Endodermal cell (in vitro differentiated cells): Measurements from ENCODE around the gene PXT1. TPM values are rescaled to one million over a fixed set of nuclear protein-coding genes. Genes with fewer than 3 reads are reported as not detected.
A peak's percentile ranks its signal among the peaks of the same experiment; 100 is the strongest.

Source experiments
- DNase-seq: peaks from one replicate; pipeline ENCODE4 v3.0.0-alpha.2; 2017
- H3K27ac ChIP-seq: 2 replicates; pipeline ENCODE4 v1.5.1; 2013; ENCODE audit warnings: mild to moderate bottlenecking, low read depth, low read length, moderate library complexity
- H3K27me3 ChIP-seq: 2 replicates; pipeline ENCODE4 v1.6.1; 2013; ENCODE audit warnings: mild to moderate bottlenecking, low read length, moderate library complexity; ENCODE audit not compliant: insufficient read depth, control insufficient read depth, poor library complexity, severe bottlenecking
- H3K36me3 ChIP-seq: 2 replicates; pipeline ENCODE4 v1.7.0; 2013; ENCODE audit warnings: mild to moderate bottlenecking, low read length, moderate library complexity; ENCODE audit not compliant: control insufficient read depth, insufficient read depth
- H3K4me1 ChIP-seq: one replicate; pipeline ENCODE4 v1.7.0; 2013; ENCODE audit warnings: low read length; ENCODE audit not compliant: control insufficient read depth, insufficient read depth
- H3K4me3 ChIP-seq: 2 replicates; pipeline ENCODE4 v1.5.1; 2013; ENCODE audit warnings: mild to moderate bottlenecking, low read length, moderate library complexity
- H3K9ac ChIP-seq: 2 replicates; pipeline ENCODE4 v1.6.1; 2013; ENCODE audit warnings: mild to moderate bottlenecking, low read length, moderate library complexity; ENCODE audit not compliant: poor library complexity, severe bottlenecking; ENCODE audit errors: extremely low read depth
- H3K9me3 ChIP-seq: 2 replicates; pipeline ENCODE4 v1.6.1; 2013; ENCODE audit warnings: mild to moderate bottlenecking, low read length, moderate library complexity; ENCODE audit not compliant: control insufficient read depth
- H3K27ac Mint-ChIP-seq: 2 replicates; pipeline ENCODE4 v1.8.0; 2020; ENCODE audit warnings: mixed read lengths
- H3K27me3 Mint-ChIP-seq: 2 replicates; pipeline ENCODE4 v1.8.0; 2021; ENCODE audit warnings: mild to moderate bottlenecking, mixed read lengths; ENCODE audit not compliant: insufficient read depth
- H3K36me3 Mint-ChIP-seq: 2 replicates; pipeline ENCODE4 v1.8.0; 2020; ENCODE audit warnings: low read depth, mixed read lengths
- H3K4me1 Mint-ChIP-seq: 2 replicates; pipeline ENCODE4 v1.8.0; 2020; ENCODE audit warnings: mixed read lengths
- H3K4me3 Mint-ChIP-seq: 2 replicates; pipeline ENCODE4 v1.8.0; 2020; ENCODE audit warnings: mild to moderate bottlenecking, moderate library complexity, mixed read lengths
- H3K9me3 Mint-ChIP-seq: 2 replicates; pipeline ENCODE4 v1.8.0; 2020; ENCODE audit warnings: mild to moderate bottlenecking, mixed read lengths
- WGBS, 2 experiments: methylation state at CpG; one replicate each; pipeline versions ENCODE4 v1.1.5 to v1.1.7; 2013; ENCODE audit warnings: missing lambda C conversion rate in 2 of 2, mixed read lengths in 1 of 2; ENCODE audit not compliant: insufficient coverage in 1 of 2, insufficient read length in 1 of 2; 5-methylcytosine and 5-hydroxymethylcytosine counted together
- total RNA-seq, 2 donors: library from RNA; stranded (reverse); fragmentation: NEBNext Ultra II Directional in 1 of 2; extraction: Animal tissue kit (Norgen Biotek cat#: 25700) in 1 of 2; gene quantifications; 2 replicates in 1 of 2; 3 replicates in 1 of 2; pipeline ENCODE4 v1.2.1, GENCODE V29; 2021
- TF ChIP-seq, protein P1 (sequence below): fragments of 200-600 bp; sonication (generic); conservative IDR thresholded peaks from 2 replicates; pipeline ENCODE4 v1.5.0; 2021; ENCODE audit warnings: antibody characterized with exemption, mild to moderate bottlenecking

The PXT1 gene
- total RNA-seq, 2 donors from 2014 or later = 0.15 TPM; not detected in 1

DNA sequence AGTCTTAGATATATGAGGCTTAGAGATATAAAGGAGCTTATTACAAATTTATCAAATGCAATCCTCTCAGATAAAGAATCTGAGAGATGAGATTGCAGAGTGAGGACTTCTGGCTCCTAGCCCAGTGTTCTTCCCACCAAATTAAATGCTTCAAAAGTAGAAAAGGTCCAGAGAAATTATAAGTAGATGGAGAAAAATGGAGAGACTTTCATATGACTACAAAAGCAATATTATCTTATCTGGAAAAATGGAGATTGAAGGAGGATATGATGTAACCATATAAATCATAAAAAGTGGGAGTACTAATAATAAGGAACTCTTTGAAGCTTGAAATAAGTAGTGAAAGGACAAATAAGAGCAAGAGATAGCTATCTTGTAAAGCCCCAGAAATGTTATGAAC is 3.0 kb upstream of the PXT1 start:
- Mint-ChIP-seq H3K4me1 (peaks cover 16% of the 10 kb centered on the region), H3K9me3 (peaks cover 13% of the 10 kb centered on the region), H3K4me3 (no peak overlapping the region), H3K36me3 (peaks cover 21% of the 10 kb centered on the region), H3K27me3 (no peaks in the 10 kb centered on the region), H3K27ac (no peak overlapping the region)
- Histone ChIP-seq H3K9ac (no peak overlapping the region), H3K27me3 (no peaks in the 10 kb centered on the region), H3K36me3 (peaks cover 11% of the 10 kb centered on the region), H3K9me3 (no peaks in the 10 kb centered on the region), H3K4me1 (peaks cover 6% of the 10 kb centered on the region), H3K4me3 (no peak overlapping the region), H3K27ac (no peak overlapping the region)
- TF ChIP-seq, protein P1, sequence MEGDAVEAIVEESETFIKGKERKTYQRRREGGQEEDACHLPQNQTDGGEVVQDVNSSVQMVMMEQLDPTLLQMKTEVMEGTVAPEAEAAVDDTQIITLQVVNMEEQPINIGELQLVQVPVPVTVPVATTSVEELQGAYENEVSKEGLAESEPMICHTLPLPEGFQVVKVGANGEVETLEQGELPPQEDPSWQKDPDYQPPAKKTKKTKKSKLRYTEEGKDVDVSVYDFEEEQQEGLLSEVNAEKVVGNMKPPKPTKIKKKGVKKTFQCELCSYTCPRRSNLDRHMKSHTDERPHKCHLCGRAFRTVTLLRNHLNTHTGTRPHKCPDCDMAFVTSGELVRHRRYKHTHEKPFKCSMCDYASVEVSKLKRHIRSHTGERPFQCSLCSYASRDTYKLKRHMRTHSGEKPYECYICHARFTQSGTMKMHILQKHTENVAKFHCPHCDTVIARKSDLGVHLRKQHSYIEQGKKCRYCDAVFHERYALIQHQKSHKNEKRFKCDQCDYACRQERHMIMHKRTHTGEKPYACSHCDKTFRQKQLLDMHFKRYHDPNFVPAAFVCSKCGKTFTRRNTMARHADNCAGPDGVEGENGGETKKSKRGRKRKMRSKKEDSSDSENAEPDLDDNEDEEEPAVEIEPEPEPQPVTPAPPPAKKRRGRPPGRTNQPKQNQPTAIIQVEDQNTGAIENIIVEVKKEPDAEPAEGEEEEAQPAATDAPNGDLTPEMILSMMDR = no peak
- DNase-seq = no peak

DNA sequence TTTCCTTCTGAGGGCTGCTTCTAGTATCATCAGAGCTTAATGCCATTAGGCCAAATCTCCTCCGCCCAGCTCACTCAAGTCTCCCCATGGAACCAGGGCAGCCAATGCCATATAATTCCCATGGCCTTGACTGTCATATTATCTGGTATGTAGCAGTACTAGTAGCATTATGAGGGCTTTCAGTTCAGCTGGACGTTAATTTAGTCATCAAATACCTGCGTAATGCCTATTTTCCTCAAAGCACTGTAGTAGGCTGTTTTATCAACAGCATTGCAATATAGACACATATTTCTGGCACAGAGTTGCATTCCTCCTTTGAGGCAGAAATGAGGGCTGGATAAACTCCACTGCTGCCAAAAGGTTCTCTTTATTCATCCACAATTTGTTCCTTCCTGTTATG is 1.8 kb upstream of the PXT1 start:
- peaks cover 6% of the 10 kb centered on the region for H3K4me1 ChIP-seq
- H3K4me3 Mint-ChIP-seq = peak overlapping the region; percentile 94
- no peaks in the 10 kb centered on the region for H3K27me3 ChIP-seq
- peaks cover 21% of the 10 kb centered on the region for H3K4me1 Mint-ChIP-seq
- WGBS, 2 experiments = 92 to 95% methylated on average over 2 to 3 of the region's 3 CpGs
- TF ChIP-seq, protein P1 = no peak
- H3K36me3 Mint-ChIP-seq = peaks cover 19% of the 10 kb centered on the region
- H3K27me3 Mint-ChIP-seq = no peaks in the 10 kb centered on the region
- DNase-seq = no peak
- peaks cover 11% of the 10 kb centered on the region for H3K9me3 Mint-ChIP-seq
- H3K27ac Mint-ChIP-seq = no peak overlapping the region
- no peak overlapping the region for H3K9ac ChIP-seq
- peaks cover 10% of the 10 kb centered on the region for H3K36me3 ChIP-seq
- H3K9me3 ChIP-seq = no peaks in the 10 kb centered on the region
- peak overlapping the region; percentile 97 for H3K4me3 ChIP-seq
- no peak overlapping the region for H3K27ac ChIP-seq

DNA sequence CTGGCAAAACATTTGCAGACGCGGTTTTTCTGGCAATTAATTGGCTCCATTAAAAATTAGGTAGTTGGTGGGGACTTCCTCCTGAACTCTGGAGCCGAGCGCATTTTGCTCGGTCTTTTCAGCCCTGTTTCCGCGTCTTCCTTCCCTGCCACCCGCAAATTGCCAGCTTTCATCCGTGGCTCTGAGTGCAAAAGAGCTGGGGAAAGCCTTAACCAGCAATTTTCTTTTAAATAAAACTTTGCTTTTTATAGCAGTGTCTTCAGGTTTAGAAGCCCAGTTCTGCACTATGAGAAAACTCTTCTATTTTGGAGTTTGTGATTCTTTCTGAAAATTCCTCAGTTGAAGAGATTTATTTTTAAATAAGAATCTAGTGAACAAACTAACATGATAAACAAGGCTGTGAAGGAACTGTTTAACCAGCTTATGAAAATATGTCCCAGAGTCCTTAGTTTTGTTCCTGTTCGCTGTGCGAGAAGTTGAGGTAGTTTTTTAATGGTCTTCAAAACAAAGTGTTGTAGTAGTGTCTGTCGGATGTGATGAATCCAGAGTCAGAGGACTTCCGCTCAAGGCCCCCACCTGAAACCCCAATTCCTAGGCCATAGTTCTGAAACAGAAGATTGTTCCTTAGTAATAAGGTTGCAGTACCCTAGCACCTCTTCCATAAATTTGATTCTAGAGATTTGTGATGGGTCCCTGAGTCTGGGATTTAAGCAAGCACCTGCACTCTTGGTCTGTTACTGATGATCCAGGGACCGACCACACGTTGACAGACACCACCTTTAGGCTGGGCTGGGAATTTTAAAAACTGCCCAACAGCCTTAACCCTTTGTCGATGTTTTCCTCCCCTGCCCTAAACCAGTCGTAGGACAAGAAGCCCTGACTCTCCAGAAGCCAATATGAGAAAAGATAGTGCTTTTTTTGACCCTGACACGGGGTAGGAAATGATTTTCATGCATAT is 1.1 kb upstream of the PXT1 start:
- Mint-ChIP-seq H3K27me3 (no peaks in the 10 kb centered on the region), H3K4me1 (peaks cover 22% of the 10 kb centered on the region), H3K4me3 (peak overlapping the region; percentile 94), H3K9me3 (peaks cover 4% of the 10 kb centered on the region), H3K27ac (peak overlapping the region; percentile 98), H3K36me3 (peaks cover 12% of the 10 kb centered on the region)
- peak; percentile 75 for DNase-seq
- WGBS, 2 experiments = 9 to 10% methylated on average over 14 to 18 of the region's 18 CpGs
- Histone ChIP-seq H3K9ac (peak overlapping the region; percentile 73), H3K27ac (peak overlapping the region; percentile 83), H3K36me3 (peaks cover 4% of the 10 kb centered on the region), H3K27me3 (no peaks in the 10 kb centered on the region), H3K9me3 (no peaks in the 10 kb centered on the region), H3K4me3 (peak overlapping the region; percentile 97), H3K4me1 (peaks cover 6% of the 10 kb centered on the region)
- TF ChIP-seq, protein P1 = peak; percentile 69
